C4-2B (cell line): ENCODE measurements around the gene INAFM1.

ENCODE experiments used
- H3K27ac ChIP-seq: fragments of 450-650 bp; 2 replicates; pipeline ENCODE4 v1.5.1; 2017
- CTCF ChIP-seq: fragments of 450-650 bp; conservative IDR thresholded peaks from 2 replicates; pipeline ENCODE4 v1.5.1; 2017; ENCODE audit warnings: mild to moderate bottlenecking
- ZFX ChIP-seq: fragments of 450-650 bp; IDR thresholded peaks from 2 replicates; pipeline ENCODE4 v1.6.1; 2017

Gene INAFM1

GRCh38 chr19:47273313-47274070, 1.2 kb upstream of the INAFM1 start:
- TF ChIP-seq CTCF = no peak
- TF ChIP-seq ZFX = no peak
- peak overlapping the region; percentile 95 for H3K27ac ChIP-seq

DNA sequence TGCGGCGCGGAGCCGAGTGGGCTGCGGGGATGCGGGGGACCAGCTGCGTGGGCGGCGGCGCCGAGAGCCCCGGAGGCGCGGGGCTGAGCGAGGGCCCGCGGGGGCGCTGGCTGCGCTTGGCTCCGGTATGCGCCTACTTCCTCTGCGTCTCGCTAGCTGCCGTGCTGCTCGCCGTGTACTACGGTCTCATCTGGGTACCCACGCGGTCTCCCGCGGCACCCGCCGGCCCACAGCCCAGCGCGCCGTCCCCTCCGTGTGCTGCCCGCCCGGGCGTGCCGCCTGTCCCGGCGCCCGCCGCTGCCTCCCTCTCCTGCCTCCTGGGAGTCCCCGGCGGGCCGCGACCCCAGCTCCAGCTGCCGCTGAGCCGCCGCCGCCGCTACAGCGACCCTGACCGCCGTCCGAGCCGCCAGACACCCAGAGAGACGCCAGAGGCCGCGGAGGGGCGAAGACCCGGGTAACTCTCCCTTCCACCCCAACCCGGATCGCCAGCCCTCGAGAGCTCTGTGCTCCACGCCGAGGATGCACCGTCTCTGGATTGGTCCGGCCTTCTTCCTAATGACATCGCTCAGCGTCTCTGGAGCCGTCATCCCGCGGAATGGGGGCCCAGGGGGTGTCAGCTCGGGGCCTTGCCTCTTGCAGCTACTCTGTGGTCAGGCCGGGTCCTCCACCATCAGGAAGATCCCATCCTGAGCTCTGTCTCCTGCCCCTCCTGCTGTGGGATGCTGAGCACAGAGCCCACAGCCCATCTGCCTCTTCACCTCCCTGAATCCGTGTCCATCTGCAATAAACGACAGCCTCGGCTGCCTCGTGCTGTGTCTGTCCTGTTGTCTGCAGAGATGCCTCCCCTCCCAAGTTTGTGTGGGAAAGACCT, 441 bp downstream of the INAFM1 start:
- peak overlapping the region; percentile 31; the same call in 1 of the 2 replicates for H3K27ac ChIP-seq
- TF ChIP-seq ZFX (no peak), CTCF (no peak)

DNA sequence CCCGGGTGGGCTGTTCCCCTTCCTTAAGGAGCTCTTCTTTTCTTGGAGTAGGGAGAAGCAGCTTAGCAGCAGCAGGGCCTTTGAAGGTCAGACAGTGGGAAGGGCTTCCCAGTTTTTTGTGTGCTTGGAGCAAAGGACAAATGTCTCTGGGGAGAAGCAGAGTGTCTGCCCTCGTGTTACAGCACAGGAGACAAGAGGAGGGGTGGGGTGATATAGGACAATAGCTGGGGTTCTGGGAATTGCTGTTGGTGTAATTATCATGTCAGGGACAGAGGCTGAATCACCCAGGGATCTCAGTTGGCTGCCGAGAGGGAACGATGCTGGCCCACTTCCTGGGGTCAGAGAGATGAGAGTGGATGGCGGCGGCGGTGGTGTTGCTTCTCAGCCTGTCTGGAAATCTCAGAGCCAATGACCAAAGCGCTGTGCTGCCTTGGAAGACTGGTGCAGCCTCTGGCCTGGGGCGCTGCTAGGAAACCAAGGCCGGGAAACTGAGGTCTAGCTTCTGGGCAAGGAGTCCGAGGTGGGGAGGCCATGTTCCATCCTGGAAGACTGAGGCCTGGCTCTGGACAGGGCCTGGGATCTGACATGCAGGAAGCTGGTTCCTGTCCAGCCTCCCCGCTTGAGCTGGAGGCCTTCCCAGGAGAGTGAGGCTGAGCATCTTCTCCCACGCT, 1.2 kb downstream of the INAFM1 start:
- peak overlapping the region; percentile 31 for H3K27ac ChIP-seq

GRCh38 chr19:47276513-47276912, 1.8 kb downstream of the INAFM1 start:
- H3K27ac ChIP-seq = peak overlapping the region; percentile 31; the same call in 1 of the 2 replicates

More for the DNA sequence above, 1.2 kb downstream of the INAFM1 start:
- TF ChIP-seq ZFX (no peak), CTCF (no peak)

DNA sequence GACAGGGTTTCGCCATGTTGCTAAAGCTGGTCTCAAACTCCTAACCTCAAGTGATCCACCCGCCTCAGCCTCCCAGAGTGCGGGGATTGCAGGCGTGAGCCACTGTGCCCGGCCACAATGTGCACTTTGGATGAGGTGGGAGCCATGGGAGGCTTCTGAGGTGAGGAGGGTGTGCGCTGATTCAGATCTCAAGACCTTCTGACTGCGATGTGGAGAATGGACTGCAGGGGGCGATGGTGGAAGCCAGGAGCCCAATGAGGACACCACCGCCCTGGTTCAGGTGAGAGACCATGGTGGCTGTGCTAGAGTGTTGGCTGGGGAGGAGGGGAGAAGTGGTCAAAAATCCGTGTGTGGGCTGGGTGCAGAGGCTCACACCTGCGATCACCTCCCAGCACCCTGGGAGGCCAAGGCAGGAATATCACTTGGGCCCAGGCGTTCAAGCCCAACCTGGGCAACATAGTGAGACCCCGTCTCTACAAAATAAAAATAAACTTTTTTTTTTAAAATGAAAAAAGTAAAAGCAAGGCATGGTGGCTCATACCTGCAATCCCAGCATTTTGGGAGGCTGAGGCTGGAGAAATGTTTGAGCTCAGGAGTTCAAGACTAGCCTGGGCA, 5.6 kb downstream of the INAFM1 start:
- H3K27ac ChIP-seq = no peak overlapping the region

DNA sequence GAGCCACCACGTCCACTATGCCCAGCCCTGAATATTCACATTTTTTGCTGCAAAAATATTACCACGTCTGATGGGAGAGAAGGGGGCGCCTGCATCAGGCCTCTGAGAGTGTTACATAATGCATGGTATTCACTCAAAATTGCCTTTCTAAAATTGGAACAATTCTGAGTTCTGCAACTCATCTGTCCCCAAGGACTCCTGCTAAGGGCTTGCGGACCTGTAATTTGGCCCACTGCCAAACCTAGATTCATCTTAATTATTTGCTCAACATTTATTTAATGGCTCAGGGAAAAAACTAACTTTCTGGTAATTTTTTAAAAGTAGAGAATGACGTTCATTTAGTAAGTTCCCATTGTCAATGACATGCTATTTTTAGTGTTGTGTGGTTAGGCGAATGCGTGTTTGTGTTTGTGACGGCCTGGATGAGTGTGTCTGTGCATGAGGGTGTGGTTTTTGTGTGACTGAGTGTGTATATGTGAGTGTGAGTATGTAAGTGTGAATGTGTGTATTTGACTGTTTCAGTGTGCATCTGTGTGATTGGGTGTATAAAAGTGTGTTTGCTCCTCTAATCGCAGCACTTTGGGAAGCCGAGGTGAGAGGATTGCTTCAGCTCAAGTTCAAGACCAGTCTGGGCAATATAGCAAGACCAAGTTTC, 8.8 kb downstream of the INAFM1 start:
- TF ChIP-seq CTCF = no peak
- TF ChIP-seq ZFX = no peak
- no peak overlapping the region for H3K27ac ChIP-seq

More for the DNA sequence above, 5.6 kb downstream of the INAFM1 start:
- TF ChIP-seq ZFX = no peak
- TF ChIP-seq CTCF = peak; percentile 39

- H3K27ac ChIP-seq = no peak overlapping the region
- TF ChIP-seq ZFX (no peak), CTCF (peak; percentile 80)
Observed at GRCh38 chr19:47284324-47284899, 9.7 kb downstream of the INAFM1 start.
